Smooth muscle cell (in vitro differentiated cells): ENCODE measurements around the gene IMMP2L. TPM values are rescaled to one million over a fixed set of nuclear protein-coding genes. Genes with fewer than 3 reads are reported as not detected.
"Not testable (repeated sequence)": the region's sequence is repeated elsewhere in the genome, so short reads cannot be mapped to it uniquely, and the experiment has no call there.

ENCODE experiments used
- DNase-seq: peaks from one replicate; lab custom pipeline; 2025; ENCODE audit not compliant: unreplicated experiment; lab: John Stamatoyannopoulos, UW
- H2AFZ ChIP-seq: fragments of 200-600 bp; sonication (generic); 2 replicates; pipeline ENCODE4 v1.6.0; 2016; ENCODE audit warnings: antibody characterized with exemption, low read depth, mild to moderate bottlenecking
- H3F3A ChIP-seq: fragments of 200-600 bp; sonication (generic); 2 replicates; pipeline ENCODE4 v1.6.0; 2017; ENCODE audit warnings: antibody characterized with exemption, low read depth
- H3K27ac ChIP-seq: fragments of 200-600 bp; sonication (generic); 2 replicates; pipeline ENCODE4 v1.5.1; 2016; ENCODE audit warnings: low read depth, mild to moderate bottlenecking
- H3K27me3 ChIP-seq: fragments of 200-600 bp; sonication (generic); 2 replicates; pipeline ENCODE4 v1.6.1; 2016; ENCODE audit warnings: low read depth, mild to moderate bottlenecking
- H3K36me3 ChIP-seq: fragments of 200-600 bp; sonication (generic); 2 replicates; pipeline ENCODE4 v1.5.1; 2016; ENCODE audit warnings: low read depth
- H3K4me1 ChIP-seq: fragments of 200-600 bp; sonication (generic); 2 replicates; pipeline ENCODE4 v1.5.1; 2016; ENCODE audit warnings: low read depth
- H3K4me2 ChIP-seq: fragments of 200-600 bp; sonication (generic); 2 replicates; pipeline ENCODE4 v1.6.0; 2016; ENCODE audit warnings: mild to moderate bottlenecking
- H3K4me3 ChIP-seq: fragments of 200-600 bp; sonication (generic); 2 replicates; pipeline ENCODE4 v1.5.1; 2016; ENCODE audit warnings: mild to moderate bottlenecking
- H3K79me2 ChIP-seq: fragments of 200-600 bp; sonication (generic); 2 replicates; pipeline ENCODE4 v1.6.0; 2016; ENCODE audit warnings: low read depth, mild to moderate bottlenecking
- H3K9ac ChIP-seq: fragments of 200-600 bp; sonication (generic); 2 replicates; pipeline ENCODE4 v1.6.0; 2016; ENCODE audit warnings: low read depth
- H3K9me3 ChIP-seq: fragments of 200-600 bp; sonication (generic); replicated peaks from 2 replicates; pipeline ENCODE4 v1.5.1; 2016; ENCODE audit warnings: low read depth
- H4K20me1 ChIP-seq: fragments of 200-600 bp; sonication (generic); 2 replicates; pipeline ENCODE4 v1.6.0; 2016; ENCODE audit warnings: low read depth
- WGBS: methylation state at CpG from one replicate; pipeline ENCODE4 v1.1.7; 2016; ENCODE audit warnings: low lambda C conversion rate; 5-methylcytosine and 5-hydroxymethylcytosine counted together
- polyA plus RNA-seq: library from polyadenylated mRNA; unstranded; fragments of >200 nt; fragmentation: Nextera tagmentation; extraction: Ambion mirVana; gene quantifications from 2 replicates; pipeline ENCODE4 v1.2.1, GENCODE V29; 2016
- total RNA-seq: library from RNA; depleted of rRNA; stranded (reverse); fragments of >200 nt; gene quantifications from 2 replicates; pipeline ENCODE4 v1.2.3, GENCODE V29; 2014
- TF ChIP-seq, protein P1 (sequence below): fragments of 200-600 bp; sonication (generic); IDR thresholded peaks from 2 replicates; pipeline ENCODE4 v1.5.1; 2017; ENCODE audit warnings: borderline replicate concordance, mild to moderate bottlenecking, antibody characterized with exemption; ENCODE audit not compliant: insufficient read depth, poor library complexity, severe bottlenecking

Gene IMMP2L
- total and polyA plus RNA-seq, 2 experiments from 2014 or later = 10.9 to 11.1 TPM

DNA sequence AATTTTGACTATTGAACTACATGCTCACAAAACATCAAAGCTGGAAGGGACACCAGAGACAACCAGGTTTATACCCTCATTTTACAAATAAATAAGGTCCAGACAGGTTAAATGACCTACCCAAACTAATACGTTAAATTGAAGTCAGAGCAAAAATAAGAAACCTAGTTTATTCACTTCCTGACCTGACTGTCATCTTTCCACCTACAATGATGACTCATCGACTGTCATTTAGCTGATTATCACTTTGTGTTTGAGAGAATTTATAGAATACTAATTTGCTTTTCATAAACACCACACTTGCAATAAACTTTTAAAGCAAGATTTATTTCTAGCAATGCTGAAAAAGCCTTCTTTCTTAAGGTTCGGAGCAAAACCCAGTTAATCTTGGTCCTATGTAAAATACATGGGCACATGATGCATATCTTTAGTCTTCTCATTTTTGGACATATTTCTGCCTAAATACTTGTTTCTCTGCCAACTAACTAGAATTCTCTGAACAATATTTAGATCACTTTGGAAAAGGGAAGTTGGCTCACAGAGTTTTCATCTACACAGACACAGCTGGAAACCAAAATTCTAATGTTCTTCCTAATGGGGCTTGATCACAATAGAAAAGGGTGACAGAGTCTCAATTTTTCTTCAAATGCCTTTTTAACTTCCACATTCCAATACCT is 488.1 kb downstream of the IMMP2L start:
- no peaks in the 10 kb centered on the region for H3F3A ChIP-seq
- no peak overlapping the region for H2AFZ ChIP-seq
- no peaks in the 10 kb centered on the region for H3K79me2 ChIP-seq
- H3K4me3 ChIP-seq = no peak overlapping the region
- H3K4me1 ChIP-seq = no peaks in the 10 kb centered on the region
- H3K36me3 ChIP-seq = no peaks in the 10 kb centered on the region
- no peaks in the 10 kb centered on the region for H4K20me1 ChIP-seq
- 90% methylated on average over 3 of the region's 3 CpGs for WGBS
- H3K4me2 ChIP-seq = no peak overlapping the region
- no peaks in the 10 kb centered on the region for H3K9me3 ChIP-seq
- TF ChIP-seq, protein P1, sequence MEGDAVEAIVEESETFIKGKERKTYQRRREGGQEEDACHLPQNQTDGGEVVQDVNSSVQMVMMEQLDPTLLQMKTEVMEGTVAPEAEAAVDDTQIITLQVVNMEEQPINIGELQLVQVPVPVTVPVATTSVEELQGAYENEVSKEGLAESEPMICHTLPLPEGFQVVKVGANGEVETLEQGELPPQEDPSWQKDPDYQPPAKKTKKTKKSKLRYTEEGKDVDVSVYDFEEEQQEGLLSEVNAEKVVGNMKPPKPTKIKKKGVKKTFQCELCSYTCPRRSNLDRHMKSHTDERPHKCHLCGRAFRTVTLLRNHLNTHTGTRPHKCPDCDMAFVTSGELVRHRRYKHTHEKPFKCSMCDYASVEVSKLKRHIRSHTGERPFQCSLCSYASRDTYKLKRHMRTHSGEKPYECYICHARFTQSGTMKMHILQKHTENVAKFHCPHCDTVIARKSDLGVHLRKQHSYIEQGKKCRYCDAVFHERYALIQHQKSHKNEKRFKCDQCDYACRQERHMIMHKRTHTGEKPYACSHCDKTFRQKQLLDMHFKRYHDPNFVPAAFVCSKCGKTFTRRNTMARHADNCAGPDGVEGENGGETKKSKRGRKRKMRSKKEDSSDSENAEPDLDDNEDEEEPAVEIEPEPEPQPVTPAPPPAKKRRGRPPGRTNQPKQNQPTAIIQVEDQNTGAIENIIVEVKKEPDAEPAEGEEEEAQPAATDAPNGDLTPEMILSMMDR = no peak
- H3K27me3 ChIP-seq = no peaks in the 10 kb centered on the region
- no peak for DNase-seq
- no peak overlapping the region for H3K27ac ChIP-seq
- no peak overlapping the region for H3K9ac ChIP-seq

DNA sequence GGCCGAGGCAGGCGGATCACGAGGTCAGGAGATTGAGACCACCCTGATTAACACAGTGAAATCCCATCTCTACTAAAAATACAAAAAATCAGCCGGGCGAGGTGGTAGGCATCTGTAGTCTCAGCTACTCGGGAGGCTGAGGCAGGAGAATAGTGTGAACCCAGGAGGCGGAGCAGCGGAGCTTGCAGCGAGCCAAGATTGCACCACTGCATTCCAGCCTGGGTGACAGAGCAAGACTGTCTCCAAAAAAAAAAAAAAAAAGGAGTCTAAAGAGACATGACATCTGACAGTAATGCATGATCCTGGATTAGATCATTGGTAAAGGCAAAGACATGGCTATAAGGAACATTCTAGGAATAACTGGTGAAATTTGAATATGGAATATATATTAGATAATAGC is 489.6 kb downstream of the IMMP2L start:
- not testable (repeated sequence) for H3K27me3 ChIP-seq, H4K20me1 ChIP-seq, H2AFZ ChIP-seq, H3K4me3 ChIP-seq, H3K4me1 ChIP-seq, H3K9me3 ChIP-seq, H3K79me2 ChIP-seq, H3K36me3 ChIP-seq, H3K9ac ChIP-seq, DNase-seq, H3K27ac ChIP-seq, H3F3A ChIP-seq, H3K4me2 ChIP-seq
- WGBS = 85% methylated on average over 8 of the region's 9 CpGs

DNA sequence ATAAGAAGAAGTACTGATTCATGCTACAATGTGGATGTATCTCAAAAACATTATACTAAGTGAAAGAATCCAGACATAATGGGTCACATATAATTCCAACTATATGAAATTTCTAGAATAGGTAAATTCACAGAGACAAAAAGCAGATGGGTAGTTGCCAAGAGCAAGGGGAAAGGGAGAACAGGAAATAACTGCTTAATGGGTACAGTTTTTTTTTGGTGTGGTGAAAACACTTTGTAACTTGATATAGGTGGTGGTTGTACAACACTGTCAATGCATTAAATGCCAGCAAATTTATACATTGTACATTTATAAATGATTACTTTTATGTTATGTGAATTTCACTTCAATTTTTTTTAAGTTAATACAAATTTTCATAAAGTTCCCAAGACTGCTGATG is 490.7 kb downstream of the IMMP2L start:
- H4K20me1 ChIP-seq = no peaks in the 10 kb centered on the region
- TF ChIP-seq, protein P1 = no peak
- no peaks in the 10 kb centered on the region for H3K27me3 ChIP-seq

DNA sequence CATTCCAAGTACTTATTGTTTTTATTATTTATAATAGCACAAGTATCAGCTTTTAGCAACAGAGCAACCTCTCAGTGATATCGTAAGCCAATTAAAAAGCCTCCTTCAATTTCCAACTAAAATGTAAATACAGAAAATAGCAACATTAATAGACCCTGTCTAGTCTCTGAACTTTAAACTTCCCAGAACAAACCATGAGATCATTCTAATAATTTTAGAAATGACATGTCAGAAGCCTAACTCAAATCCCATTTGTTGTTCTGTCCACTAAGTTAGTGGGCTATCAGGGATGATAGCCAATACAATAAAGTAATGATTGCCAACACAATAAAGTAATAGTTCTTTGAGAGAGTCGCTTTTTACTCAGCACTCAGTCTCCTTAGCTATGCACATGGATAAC is 493.7 kb downstream of the IMMP2L start:
- Histone ChIP-seq H3K27me3 (no peaks in the 10 kb centered on the region), H3K27ac (no peak overlapping the region), H3K4me3 (no peak overlapping the region), H3K79me2 (no peaks in the 10 kb centered on the region), H3F3A (no peaks in the 10 kb centered on the region), H4K20me1 (no peaks in the 10 kb centered on the region), H3K4me2 (no peak overlapping the region), H2AFZ (no peak overlapping the region), H3K36me3 (no peaks in the 10 kb centered on the region), H3K4me1 (no peaks in the 10 kb centered on the region), H3K9me3 (no peaks in the 10 kb centered on the region), H3K9ac (no peak overlapping the region)
- WGBS = 87% methylated on average over 2 of the region's 2 CpGs
- TF ChIP-seq, protein P1 = no peak
- no peak for DNase-seq

More for the DNA sequence above, 490.7 kb downstream of the IMMP2L start:
- no peak overlapping the region for H3K4me2 ChIP-seq
- no peak overlapping the region for H3K9ac ChIP-seq
- H3K4me1 ChIP-seq = no peaks in the 10 kb centered on the region
- no peak overlapping the region for H3K4me3 ChIP-seq
- DNase-seq = no peak
- H3K27ac ChIP-seq = no peak overlapping the region
- H3K79me2 ChIP-seq = no peaks in the 10 kb centered on the region
- H3K9me3 ChIP-seq = no peaks in the 10 kb centered on the region
- no peak overlapping the region for H2AFZ ChIP-seq
- no peaks in the 10 kb centered on the region for H3K36me3 ChIP-seq
- no peaks in the 10 kb centered on the region for H3F3A ChIP-seq
